IMR-90 (cell line): ENCODE data around the gene GNG7. TPM values are rescaled to one million over a fixed set of nuclear protein-coding genes. Genes with fewer than 3 reads are reported as not detected.

ENCODE experiments used
- ATAC-seq: fragments of 200-7000 bp; cut with Tn5 transposase; 2 replicates; pipeline ENCODE4 v1.9.1; 2020; ENCODE audit warnings: low read depth, mild to moderate bottlenecking, moderate library complexity
- BruUV-seq: library from RNA; stranded (reverse); fragments of 400-500 nt; replicated peaks from 2 replicates; lab custom pipeline; 2021; lab: Mats Ljungman, UMichigan
- CTCF ChIA-PET: fragments of 300-600 bp; formaldehyde crosslinking; extraction: SDS; loops from one replicate; lab custom pipeline; 2021; ENCODE audit warnings: antibody characterized with exemption; lab: Yijun Ruan, JAX
- POLR2A ChIA-PET: fragments of 300-600 bp; sonication (Branson Sonifier 250); formaldehyde crosslinking; loops from one replicate; lab custom pipeline; 2022; ENCODE audit warnings: antibody characterized with exemption; ENCODE audit not compliant: unreplicated experiment; lab: Charles Lee
- DNase-seq: peaks from one replicate; pipeline ENCODE4 v3.0.0; 2013
- H2AFZ ChIP-seq: replicated peaks from 2 replicates; pipeline ENCODE3; 2013; ENCODE audit warnings: low read length, mild to moderate bottlenecking; ENCODE audit not compliant: poor library complexity
- H2AK5ac ChIP-seq: 2 replicates; pipeline ENCODE4 v1.6.1; 2013; ENCODE audit warnings: low read depth, low read length, inconsistent platforms
- H2AK9ac ChIP-seq: replicated peaks from 2 replicates; pipeline ENCODE3; 2013; ENCODE audit warnings: mild to moderate bottlenecking, low read depth, low read length, moderate library complexity; ENCODE audit not compliant: poor library complexity
- H2BK120ac ChIP-seq: 2 replicates; pipeline ENCODE4 v1.6.1; 2013; ENCODE audit warnings: low read depth, low read length, inconsistent platforms
- H2BK15ac ChIP-seq: 3 replicates; pipeline ENCODE4 v1.6.1; 2013; ENCODE audit warnings: low read depth, low read length, inconsistent platforms
- H2BK20ac ChIP-seq: 2 replicates; pipeline ENCODE4 v1.6.1; 2013; ENCODE audit warnings: low read depth, mild to moderate bottlenecking, inconsistent platforms, low read length, moderate library complexity
- H2BK5ac ChIP-seq: 2 replicates; pipeline ENCODE4 v1.6.1; 2013; ENCODE audit warnings: mild to moderate bottlenecking, low read depth, low read length, inconsistent platforms; ENCODE audit not compliant: poor library complexity, severe bottlenecking
- H3K14ac ChIP-seq: replicated peaks from 2 replicates; pipeline ENCODE4 v1.6.1; 2013; ENCODE audit warnings: low read depth, low read length, inconsistent platforms
- H3K18ac ChIP-seq: 2 replicates; pipeline ENCODE4 v1.6.1; 2013; ENCODE audit warnings: low read depth, low read length, control low read depth
- H3K23ac ChIP-seq: 2 replicates; pipeline ENCODE4 v1.6.1; 2013; ENCODE audit warnings: low read depth, low read length, inconsistent platforms
- H3K27ac ChIP-seq: 2 replicates; pipeline ENCODE4 v1.5.1; 2013; ENCODE audit warnings: mild to moderate bottlenecking, control low read depth, low read length; ENCODE audit not compliant: insufficient read depth
- H3K27me3 ChIP-seq: 2 replicates; pipeline ENCODE4 v1.6.1; 2013; ENCODE audit warnings: low read length; ENCODE audit not compliant: control insufficient read depth, insufficient read depth
- H3K36me3 ChIP-seq: 2 replicates; pipeline ENCODE4 v1.6.1; 2013; ENCODE audit warnings: low read length, mixed read lengths; ENCODE audit not compliant: control insufficient read depth, insufficient read depth
- H3K4ac ChIP-seq: 2 replicates; pipeline ENCODE4 v1.6.1; 2013; ENCODE audit warnings: low read depth, low read length, inconsistent platforms
- H3K4me1 ChIP-seq: 2 replicates; pipeline ENCODE4 v1.6.1; 2013; ENCODE audit warnings: low read length, mixed read lengths; ENCODE audit not compliant: control insufficient read depth, insufficient read depth
- H3K4me2 ChIP-seq: 2 replicates; pipeline ENCODE4 v1.6.1; 2013; ENCODE audit warnings: low read depth, mild to moderate bottlenecking, control low read depth, low read length, moderate library complexity
- H3K4me3 ChIP-seq: 2 replicates; pipeline ENCODE4 v1.5.1; 2013; ENCODE audit warnings: low read depth, mild to moderate bottlenecking, control low read depth, low read length, moderate library complexity; ENCODE audit not compliant: insufficient read depth
- H3K56ac ChIP-seq: 2 replicates; pipeline ENCODE4 v1.6.1; 2013; ENCODE audit warnings: low read length, inconsistent platforms; ENCODE audit not compliant: insufficient read depth; ENCODE audit errors: extremely low read depth
- H3K79me1 ChIP-seq, 2 experiments: 2 replicates each; pipeline ENCODE4 v1.6.1; 2013; ENCODE audit warnings: low read length in 2 of 2, inconsistent platforms in 1 of 2, low read depth in 1 of 2
- H3K9ac ChIP-seq: 2 replicates; pipeline ENCODE4 v1.6.1; 2013; ENCODE audit warnings: low read depth, low read length, control low read depth
- H3K9me1 ChIP-seq: 2 replicates; pipeline ENCODE4 v1.6.1; 2013; ENCODE audit warnings: low read length, inconsistent platforms; ENCODE audit not compliant: insufficient read depth
- H3K9me3 ChIP-seq: 2 replicates; pipeline ENCODE4 v1.6.1; 2013; ENCODE audit warnings: low read length; ENCODE audit not compliant: control insufficient read depth, insufficient read depth
- H4K20me1 ChIP-seq: 2 replicates; pipeline ENCODE4 v1.6.1; 2013; ENCODE audit warnings: low read length, inconsistent platforms; ENCODE audit not compliant: insufficient read depth
- H4K5ac ChIP-seq: 2 replicates; pipeline ENCODE4 v1.6.1; 2013; ENCODE audit warnings: mild to moderate bottlenecking, low read depth, low read length, control low read depth
- H4K8ac ChIP-seq, 2 experiments: 2 replicates each; pipeline ENCODE4 v1.6.1; 2013; ENCODE audit warnings: low read depth in 2 of 2, low read length in 2 of 2, control low read depth in 1 of 2, inconsistent platforms in 1 of 2
- H4K91ac ChIP-seq: 2 replicates; pipeline ENCODE4 v1.6.1; 2013; ENCODE audit warnings: low read depth, low read length, inconsistent platforms; ENCODE audit not compliant: insufficient read depth
- BHLHE40 ChIP-seq: fragments of 150-350 bp; IDR thresholded peaks from 2 replicates; pipeline ENCODE4 v1.6.1; 2016; ENCODE audit warnings: mild to moderate bottlenecking, low read depth, low read length
- CHD1 ChIP-seq: IDR thresholded peaks from 2 replicates; pipeline ENCODE4 v1.6.1; 2012; ENCODE audit warnings: low read depth, low read length, improper control_type of control experiment
- CTCF ChIP-seq: conservative IDR thresholded peaks from 2 replicates; pipeline ENCODE4 v1.5.1; 2012; ENCODE audit warnings: mild to moderate bottlenecking, low read depth, low read length, improper control_type of control experiment
- FOS ChIP-seq: fragments of 150-350 bp; IDR thresholded peaks from 2 replicates; pipeline ENCODE4 v1.6.1; 2016; ENCODE audit warnings: low read depth, low read length
- POLR2A ChIP-seq: IDR thresholded peaks from 2 replicates; pipeline ENCODE4 v1.6.1; 2012; ENCODE audit warnings: mild to moderate bottlenecking, low read depth, low read length
- RFX5 ChIP-seq: IDR thresholded peaks from 2 replicates; pipeline ENCODE4 v1.8.0; 2012; ENCODE audit warnings: low read depth, mild to moderate bottlenecking, low read length, moderate library complexity
- SMC3 ChIP-seq: fragments of 150-350 bp; IDR thresholded peaks from 2 replicates; pipeline ENCODE4 v1.6.1; 2016; ENCODE audit warnings: low read depth, mild to moderate bottlenecking, antibody characterized with exemption, low read length, moderate library complexity
- WGBS, 2 experiments: methylation state at CpG; one replicate each; pipeline versions ENCODE4 v1.1.5 to v1.1.7; 2013; ENCODE audit warnings: missing lambda C conversion rate in 2 of 2; ENCODE audit not compliant: insufficient read length in 1 of 2; ENCODE audit errors: extremely low coverage in 2 of 2; 5-methylcytosine and 5-hydroxymethylcytosine counted together
- dilution Hi-C: fragments of 300-500 bp; cut with HindIII; formaldehyde crosslinking; loops from one replicate; pipeline ENCODE4 v1.14.3; 2018; ENCODE audit warnings: low sequenced_read_pairs; ENCODE audit not compliant: unreplicated experiment
- in situ Hi-C: fragments of 300-500 bp; cut with MboI; formaldehyde crosslinking; loops from 3 replicates; pipeline ENCODE4 v1.14.3; 2019; ENCODE audit warnings: low sequenced_read_pairs, inconsistent platforms, mixed read lengths
- intact Hi-C: fragments of 100-400 bp; cut with micrococcal nuclease; formaldehyde crosslinking; loops from 2 replicates; pipeline ENCODE4 v1.10.0; 2022
- polyA plus RNA-seq, 3 experiments: library from polyadenylated mRNA; depleted of rRNA; stranded (reverse); fragments of >200 nt; gene quantifications; 2 replicates each; pipeline ENCODE4 v1.2.3, GENCODE V29; 2012; ENCODE audit warnings: low replicate concordance in 1 of 3
- total RNA-seq: library from RNA; depleted of rRNA; stranded (reverse); fragments of >200 nt; gene quantifications from 2 replicates; pipeline ENCODE4 v1.2.3, GENCODE V29; 2012
- TF ChIP-seq, protein P1 (sequence below): fragments of 150-350 bp; IDR thresholded peaks from 2 replicates; pipeline ENCODE4 v1.6.1; 2017; ENCODE audit warnings: mild to moderate bottlenecking, antibody characterized with exemption, low read length, low read depth

The GNG7 gene
- total and polyA plus RNA-seq, 2 of the 4 experiments (the other 2 are of a cell fraction): under 0.01 to 0.21 TPM

DNA sequence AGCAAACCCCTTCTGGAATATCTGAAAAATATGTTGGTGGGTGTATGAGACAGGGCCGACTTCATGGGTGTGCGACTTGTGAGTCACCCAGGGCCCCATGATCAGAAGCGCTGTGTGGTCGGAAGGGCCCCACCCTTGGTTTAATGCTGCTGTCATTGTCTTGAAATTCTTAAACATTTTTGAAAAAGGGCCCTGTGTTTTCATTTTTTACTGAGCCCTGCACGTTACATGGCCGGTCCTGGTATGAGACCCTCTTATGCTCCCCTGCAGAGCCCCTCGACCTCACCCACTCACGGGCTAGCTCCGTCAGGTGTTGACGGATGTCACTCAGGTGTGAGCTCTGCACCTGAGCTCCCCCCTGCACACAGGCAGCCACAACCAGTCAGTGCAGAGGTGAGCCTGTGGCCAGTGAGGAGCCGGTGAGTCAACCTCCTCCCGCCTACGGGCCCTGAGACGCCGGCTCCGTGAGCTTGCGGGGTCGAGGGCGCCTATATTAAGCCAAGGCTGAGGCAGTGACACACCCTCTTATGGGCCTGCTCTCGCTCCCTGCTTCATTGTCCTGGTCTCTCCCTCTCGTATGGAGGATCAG is 198.9 kb downstream of the GNG7 start:
- intact Hi-C loops: loop anchor here (1.0 kb wide), 1 partner anchor 12 kb away; no protein-coding TSS in a partner anchor
- ChIA-PET POLR2A (no interaction called here), CTCF (no interaction called here)
- Histone ChIP-seq H3K4me1 (peaks cover 15% of the 10 kb centered on the region), H3K79me1 (no peaks in the 10 kb centered on the region), H3K9me3 (no peaks in the 10 kb centered on the region), H4K91ac (peak overlapping the region; percentile 63), H4K5ac (no peak overlapping the region), H3K27me3 (no peaks in the 10 kb centered on the region), H3K4me2 (peak overlapping the region; percentile 19; the same call in 1 of the 2 replicates), H3K4me3 (no peak overlapping the region), H2BK120ac (peak overlapping the region; percentile 91), H2BK20ac (peak overlapping the region; percentile 85), H4K20me1 (no peaks in the 10 kb centered on the region), H2AFZ (peak overlapping the region; percentile 77), H4K8ac (peak overlapping the region; percentile 40 to 73; a peak in 3 of 4 replicates), H3K9ac (no peak overlapping the region), H2AK5ac (peak overlapping the region; percentile 87), H2AK9ac (peak overlapping the region; percentile 4), H3K14ac (peak overlapping the region; percentile 62), H3K36me3 (no peaks in the 10 kb centered on the region), H3K4ac (peak overlapping the region; percentile 77), H2BK5ac (peak overlapping the region; percentile 10), H2BK15ac (peak overlapping the region; percentile 60; the same call in 1 of the 3 replicates), H3K18ac (no peak overlapping the region), H3K9me1 (0 out of 2 replicates have a peak, but pooled peaks cover 5% of the 10 kb centered on the region), H3K23ac (0 out of 2 replicates have a peak overlapping the region, but pooled peaks have one; percentile 72), H3K27ac (peak overlapping the region; percentile 17; the same call in 1 of the 2 replicates), H3K56ac (no peak overlapping the region)
- ATAC-seq: peak; percentile 71
- WGBS, 2 experiments: no CpG with 5 or more reads among the region's 21 CpGs
- dilution Hi-C loops: no loop called here
- in situ Hi-C loops: no loop called here
- no TSS peak for BruUV-seq
- peak; percentile 58 for TF ChIP-seq FOS
- TF ChIP-seq POLR2A: peak; percentile 49; the same call in 1 of the 2 replicates
- no peak for TF ChIP-seq CHD1
- no peak for TF ChIP-seq CTCF
- TF ChIP-seq RFX5: no peak
- TF ChIP-seq SMC3: no peak
- TF ChIP-seq BHLHE40: 0 out of 2 replicates have a peak, but pooled peaks have one; percentile 19
- TF ChIP-seq, protein P1, sequence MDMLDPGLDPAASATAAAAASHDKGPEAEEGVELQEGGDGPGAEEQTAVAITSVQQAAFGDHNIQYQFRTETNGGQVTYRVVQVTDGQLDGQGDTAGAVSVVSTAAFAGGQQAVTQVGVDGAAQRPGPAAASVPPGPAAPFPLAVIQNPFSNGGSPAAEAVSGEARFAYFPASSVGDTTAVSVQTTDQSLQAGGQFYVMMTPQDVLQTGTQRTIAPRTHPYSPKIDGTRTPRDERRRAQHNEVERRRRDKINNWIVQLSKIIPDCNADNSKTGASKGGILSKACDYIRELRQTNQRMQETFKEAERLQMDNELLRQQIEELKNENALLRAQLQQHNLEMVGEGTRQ: peak; percentile 32; the same call in 1 of the 2 replicates
- peak; percentile 78 for DNase-seq
